WTC11 (cell line): Measurements from ENCODE around the gene LRRC74B. TPM values are rescaled to one million over a fixed set of nuclear protein-coding genes. Genes with fewer than 3 reads are reported as not detected.

Experiments used
- ATAC-seq: fragments of 200-7000 bp; cut with Tn5 transposase; 2 replicates; pipeline ENCODE4 v1.10.0; 2021; ENCODE audit warnings: mild to moderate bottlenecking, moderate library complexity
- CTCF ChIA-PET: fragments of 300-600 bp; sonication (Branson Sonifier 250); formaldehyde crosslinking; loops from one replicate; lab custom pipeline; 2021; ENCODE audit warnings: antibody characterized with exemption; lab: Charles Lee
- POLR2A ChIA-PET: fragments of 350-600 bp; sonication (Branson Sonifier 250); formaldehyde crosslinking; loops from one replicate; lab custom pipeline; 2021; ENCODE audit warnings: antibody characterized with exemption; lab: Charles Lee
- DNase-seq: peaks from one replicate; pipeline ENCODE4 v3.0.0; 2021; ENCODE audit warnings: low spot score
- H3K27ac Mint-ChIP-seq: 2 replicates; pipeline ENCODE4 v1.8.0; 2021; ENCODE audit warnings: mixed read lengths
- H3K27me3 Mint-ChIP-seq: 2 replicates; pipeline ENCODE4 v1.8.0; 2021; ENCODE audit warnings: low read depth, mild to moderate bottlenecking, moderate library complexity, mixed read lengths
- H3K36me3 Mint-ChIP-seq: 2 replicates; pipeline ENCODE4 v1.8.0; 2021; ENCODE audit warnings: mixed read lengths
- H3K4me1 Mint-ChIP-seq: 2 replicates; pipeline ENCODE4 v1.8.0; 2022; ENCODE audit warnings: mixed read lengths
- H3K4me3 Mint-ChIP-seq: 2 replicates; pipeline ENCODE4 v1.8.0; 2021; ENCODE audit warnings: mild to moderate bottlenecking, moderate library complexity, mixed read lengths
- H3K9me3 Mint-ChIP-seq: 2 replicates; pipeline ENCODE4 v1.8.0; 2021; ENCODE audit warnings: mixed read lengths
- AR ChIP-seq: fragments of 250-450 bp; sonication (Bioruptor Pico); IDR thresholded peaks from 2 replicates; pipeline ENCODE4 v1.9.0; 2021; ENCODE audit warnings: mild to moderate bottlenecking
- ATF3 ChIP-seq: sonication (generic); formaldehyde crosslinking; conservative IDR thresholded peaks from 2 replicates; pipeline ENCODE4 v1.8.1; 2022; ENCODE audit warnings: mild to moderate bottlenecking, missing genetic modification reagents
- CREM ChIP-seq: sonication (generic); formaldehyde crosslinking; IDR thresholded peaks from 2 replicates; pipeline ENCODE4 v1.8.1; 2022; ENCODE audit warnings: mild to moderate bottlenecking, missing genetic modification reagents, moderate library complexity
- CTCF ChIP-seq: fragments of 200-600 bp; IDR thresholded peaks from 2 replicates; pipeline ENCODE4 v1.8.0; 2022; ENCODE audit warnings: antibody characterized with exemption
- E2F5 ChIP-seq: sonication (generic); formaldehyde crosslinking; IDR thresholded peaks from 2 replicates; pipeline ENCODE4 v1.8.1; 2022; ENCODE audit warnings: mild to moderate bottlenecking, moderate library complexity, missing genetic modification reagents
- ESRRA ChIP-seq: sonication (generic); formaldehyde crosslinking; IDR thresholded peaks from 2 replicates; pipeline ENCODE4 v1.8.1; 2022; ENCODE audit warnings: mild to moderate bottlenecking, missing genetic modification reagents, borderline replicate concordance
- FOXJ3 ChIP-seq: sonication (generic); formaldehyde crosslinking; IDR thresholded peaks from 2 replicates; pipeline ENCODE4 v1.9.0; 2021; ENCODE audit warnings: missing genetic modification reagents, mild to moderate bottlenecking, borderline replicate concordance
- FOXP1 ChIP-seq: sonication (generic); formaldehyde crosslinking; IDR thresholded peaks from 2 replicates; pipeline ENCODE4 v1.8.0; 2022; ENCODE audit warnings: missing genetic modification reagents, mild to moderate bottlenecking, moderate library complexity, borderline replicate concordance
- IRF1 ChIP-seq: sonication (generic); formaldehyde crosslinking; IDR thresholded peaks from 2 replicates; pipeline ENCODE4 v1.8.0; 2023; ENCODE audit warnings: missing genetic modification reagents
- JUN ChIP-seq: sonication (generic); formaldehyde crosslinking; IDR thresholded peaks from 2 replicates; pipeline ENCODE4 v1.8.0; 2023; ENCODE audit warnings: mild to moderate bottlenecking, missing genetic modification reagents
- NFE2L1 ChIP-seq: sonication (generic); formaldehyde crosslinking; IDR thresholded peaks from 2 replicates; pipeline ENCODE4 v1.8.1; 2023; ENCODE audit warnings: missing genetic modification reagents
- NFYB ChIP-seq: sonication (generic); formaldehyde crosslinking; conservative IDR thresholded peaks from 2 replicates; pipeline ENCODE4 v1.8.0; 2022; ENCODE audit warnings: low read depth, missing genetic modification reagents
- PREB ChIP-seq: sonication (generic); formaldehyde crosslinking; IDR thresholded peaks from 2 replicates; pipeline ENCODE4 v1.8.1; 2022; ENCODE audit warnings: mild to moderate bottlenecking, missing genetic modification reagents, moderate library complexity, borderline replicate concordance
- SMAD4 ChIP-seq: sonication (generic); formaldehyde crosslinking; IDR thresholded peaks from 2 replicates; pipeline ENCODE4 v1.8.0; 2022; ENCODE audit warnings: mild to moderate bottlenecking, missing genetic modification reagents
- TCF7 ChIP-seq: sonication (generic); formaldehyde crosslinking; IDR thresholded peaks from 2 replicates; pipeline ENCODE4 v1.8.0; 2022; ENCODE audit warnings: mild to moderate bottlenecking, low read depth, missing genetic modification reagents, moderate library complexity
- USF1 ChIP-seq: sonication (generic); formaldehyde crosslinking; IDR thresholded peaks from 2 replicates; pipeline ENCODE4 v1.8.0; 2022; ENCODE audit warnings: mild to moderate bottlenecking, missing genetic modification reagents
- ZNF121 ChIP-seq: sonication (generic); formaldehyde crosslinking; IDR thresholded peaks from 2 replicates; pipeline ENCODE4 v1.8.0; 2023; ENCODE audit warnings: missing genetic modification reagents
- ZNF138 ChIP-seq: sonication (generic); formaldehyde crosslinking; conservative IDR thresholded peaks from 2 replicates; pipeline ENCODE4 v1.8.1; 2022; ENCODE audit warnings: mild to moderate bottlenecking, moderate library complexity, missing genetic modification reagents
- ZNF219 ChIP-seq: sonication (generic); formaldehyde crosslinking; IDR thresholded peaks from 2 replicates; pipeline ENCODE4 v1.8.0; 2023; ENCODE audit warnings: missing genetic modification reagents, mild to moderate bottlenecking, borderline replicate concordance
- ZSCAN18 ChIP-seq: fragments of 250-450 bp; sonication (Bioruptor Pico); IDR thresholded peaks from 2 replicates; pipeline ENCODE4 v2.1.2; 2022; ENCODE audit warnings: mild to moderate bottlenecking, moderate library complexity
- total RNA-seq: library from RNA; stranded (reverse); gene quantifications from 3 replicates; pipeline ENCODE4 v1.2.3, GENCODE V29; 2021

Gene LRRC74B
- total RNA-seq, 1 experiment from 2014 or later: not detected

- no peak for ATAC-seq
- peaks cover 14% of the 10 kb centered on the region for H3K4me1 Mint-ChIP-seq
- no peaks in the 10 kb centered on the region for H3K36me3 Mint-ChIP-seq
- H3K27ac Mint-ChIP-seq: no peak overlapping the region
- H3K9me3 Mint-ChIP-seq: peaks cover 6% of the 10 kb centered on the region
- no peak for TF ChIP-seq SMAD4 (CRISPR knock-in tag)
- no peak for TF ChIP-seq CREM (CRISPR knock-in tag)
- TF ChIP-seq IRF1: no peak
- no peak for TF ChIP-seq FOXJ3 (CRISPR knock-in tag)
- no peak for TF ChIP-seq USF1
- no peak for TF ChIP-seq ZNF121 (CRISPR knock-in tag)
- no peak for TF ChIP-seq ZSCAN18 (CRISPR knock-in tag)
- no peak for TF ChIP-seq E2F5 (CRISPR knock-in tag)
- peaks cover 22% of the 10 kb centered on the region for H3K27me3 Mint-ChIP-seq
- H3K4me3 Mint-ChIP-seq: no peak overlapping the region
- ChIA-PET CTCF (no interaction called here), POLR2A (no interaction called here)
- DNase-seq: no peak
Observed at GRCh38 chr22:21018314-21018713, 27.4 kb upstream of the LRRC74B start.

GRCh38 chr22:21020802-21021429 lies 24.8 kb upstream of the LRRC74B start:
- TF ChIP-seq CTCF (peak; percentile 52; the same call in 1 of the 2 replicates), TCF7 (CRISPR knock-in tag) (no peak)
- TF ChIP-seq, all 79 proteins: peak for 1
- Mint-ChIP-seq H3K4me1 (no peaks in the 10 kb centered on the region), H3K27me3 (peaks cover 14% of the 10 kb centered on the region), H3K4me3 (no peak overlapping the region), H3K9me3 (peaks cover 6% of the 10 kb centered on the region), H3K36me3 (no peaks in the 10 kb centered on the region), H3K27ac (no peak overlapping the region)
- ChIA-PET POLR2A (interaction anchor here (1.1 to 1.5 kb wide), 2 partner anchors 25 to 39 kb away, joined by 3 read pairs; partner anchors contain the start of genes LRRC74B and LZTR1), CTCF (interaction anchor here (0.6 to 2.0 kb wide), 35 partner anchors 9 to 227 kb away, joined by 3 to 55 read pairs (median 6); partner anchors contain the start of genes CRKL, LRRC74B, LZTR1 and SLC7A4)
- DNase-seq: peak; percentile 68
- ATAC-seq: peak; percentile 95

GRCh38 chr22:21022507-21022906 lies 23.2 kb upstream of the LRRC74B start:
- H3K4me3 Mint-ChIP-seq: no peak overlapping the region
- CTCF ChIA-PET: interaction anchor here (0.7 to 2.0 kb wide), 5 partner anchors 10 to 80 kb away, joined by 3 to 55 read pairs (median 16); partner anchors contain the start of genes LZTR1 and SLC7A4
- TF ChIP-seq ZNF219 (CRISPR knock-in tag): no peak
- TF ChIP-seq ZNF138 (CRISPR knock-in tag): no peak
- TF ChIP-seq ATF3 (CRISPR knock-in tag): no peak
- TF ChIP-seq PREB (CRISPR knock-in tag): no peak
- no peak for TF ChIP-seq NFYB (CRISPR knock-in tag)
- no peak for TF ChIP-seq AR (CRISPR knock-in tag)
- no peak for TF ChIP-seq NFE2L1 (CRISPR knock-in tag)
- no peak for TF ChIP-seq USF1
- TF ChIP-seq JUN (CRISPR knock-in tag): no peak
- TF ChIP-seq ESRRA (CRISPR knock-in tag): no peak
- TF ChIP-seq FOXP1 (CRISPR knock-in tag): no peak

More at GRCh38 chr22:21022507-21022906, 23.2 kb upstream of the LRRC74B start:
- H3K9me3 Mint-ChIP-seq: peaks cover 6% of the 10 kb centered on the region
- H3K27me3 Mint-ChIP-seq: peaks cover 10% of the 10 kb centered on the region
- no peaks in the 10 kb centered on the region for H3K4me1 Mint-ChIP-seq
- H3K36me3 Mint-ChIP-seq: no peaks in the 10 kb centered on the region
- POLR2A ChIA-PET: no interaction called here
- H3K27ac Mint-ChIP-seq: no peak overlapping the region
- DNase-seq (no peak), ATAC-seq (no peak)
